Panc1 (cell line): ENCODE results near the gene DCST1. TPM values are rescaled to one million over a fixed set of nuclear protein-coding genes. Genes with fewer than 3 reads are reported as not detected.

Source experiments
- ATAC-seq: fragments of 200-7000 bp; cut with Tn5 transposase; 2 replicates; pipeline ENCODE4 v1.9.1; 2020; ENCODE audit warnings: mild to moderate bottlenecking, moderate library complexity
- BruUV-seq: library from RNA; stranded (reverse); fragments of 400-500 nt; replicated peaks from 2 replicates; lab custom pipeline; 2021; lab: Mats Ljungman, UMichigan
- CTCF ChIA-PET: fragments of 300-600 bp; sonication (Branson Sonifier 250); formaldehyde crosslinking; loops from one replicate; lab custom pipeline; 2022; ENCODE audit warnings: antibody characterized with exemption; lab: Charles Lee
- POLR2A ChIA-PET: fragments of 300-600 bp; sonication (Branson Sonifier 250); formaldehyde crosslinking; loops from one replicate; lab custom pipeline; 2022; ENCODE audit warnings: antibody characterized with exemption; lab: Charles Lee
- DNase-seq: peaks from one replicate; pipeline ENCODE4 v3.0.0-alpha.2; 2010; ENCODE audit warnings: low read depth, low spot score
- H3K27ac ChIP-seq: 2 replicates; pipeline ENCODE4 v1.5.1; 2011; ENCODE audit warnings: mild to moderate bottlenecking, low read length, inconsistent platforms
- H3K27me3 ChIP-seq: fragments of 200-500 bp; sonication (Bioruptor generic); 2 replicates; pipeline ENCODE4 v1.6.0; 2014; ENCODE audit warnings: low read length, inconsistent platforms; ENCODE audit not compliant: control insufficient read depth, insufficient read depth
- H3K36me3 ChIP-seq: fragments of 200-500 bp; sonication (Bioruptor generic); 2 replicates; pipeline ENCODE4 v1.5.1; 2014; ENCODE audit warnings: inconsistent platforms, mild to moderate bottlenecking, low read length, moderate library complexity; ENCODE audit not compliant: control insufficient read depth, insufficient read depth
- H3K4me1 ChIP-seq: 2 replicates; pipeline ENCODE4 v1.5.1; 2011; ENCODE audit warnings: inconsistent platforms, mild to moderate bottlenecking, low read length, moderate library complexity; ENCODE audit not compliant: control insufficient read depth, insufficient read depth
- H3K4me3 ChIP-seq, 2 experiments: 2 replicates each; pipeline ENCODE4 v1.5.1; 2011 to 2012; ENCODE audit warnings: low read depth in 2 of 2, low read length in 2 of 2, mild to moderate bottlenecking in 2 of 2, inconsistent platforms in 1 of 2, moderate library complexity in 1 of 2
- H3K9me3 ChIP-seq: fragments of 200-500 bp; sonication (Bioruptor generic); 2 replicates; pipeline ENCODE4 v1.5.1; 2014; ENCODE audit warnings: low read depth, mild to moderate bottlenecking, inconsistent platforms, low read length, moderate library complexity; ENCODE audit not compliant: control insufficient read depth, insufficient read depth
- POLR2AphosphoS5 ChIP-seq: IDR thresholded peaks from 2 replicates; pipeline ENCODE4 v1.6.1; 2012; ENCODE audit warnings: mild to moderate bottlenecking, low read depth, low read length, moderate library complexity
- SIN3A ChIP-seq: IDR thresholded peaks from 2 replicates; pipeline ENCODE4 v1.6.1; 2012; ENCODE audit warnings: low read depth, mild to moderate bottlenecking, low read length, moderate library complexity, borderline replicate concordance; ENCODE audit not compliant: insufficient read depth
- TCF7L2 ChIP-seq: IDR thresholded peaks from 2 replicates; pipeline ENCODE4 v1.6.1; 2011; ENCODE audit warnings: mild to moderate bottlenecking, low read depth, low read length, inconsistent platforms
- in situ Hi-C: cut with HindIII; loops from 2 replicates; pipeline ENCODE4 v1.10.0; 2016; ENCODE audit warnings: low sequenced_read_pairs, low pct_unique_long_range_greater_than_20kb
- intact Hi-C: fragments of 100-400 bp; cut with micrococcal nuclease; formaldehyde crosslinking; loops from one replicate; pipeline ENCODE4 v1.10.0; 2022; ENCODE audit not compliant: unreplicated experiment
- total RNA-seq: library from RNA; stranded (reverse); gene quantifications from one replicate; pipeline ENCODE4 v1.2.1, GENCODE V29; 2021; ENCODE audit not compliant: unreplicated experiment
- TF ChIP-seq, protein P1 (sequence below): fragments of 450-650 bp; IDR thresholded peaks from 2 replicates; pipeline ENCODE4 v1.5.1; 2017; ENCODE audit warnings: mild to moderate bottlenecking
- TF ChIP-seq, protein P2 (sequence below), 2 experiments: IDR thresholded peaks; 2 replicates each; pipeline ENCODE4 v1.6.1; 2011 to 2012; ENCODE audit warnings: low read depth in 2 of 2, control low read depth in 1 of 2, low read length in 1 of 2, mild to moderate bottlenecking in 1 of 2, moderate library complexity in 1 of 2; ENCODE audit not compliant: insufficient read depth in 1 of 2

The DCST1 gene
- total RNA-seq, 1 experiment from 2014 or later: not detected

DNA sequence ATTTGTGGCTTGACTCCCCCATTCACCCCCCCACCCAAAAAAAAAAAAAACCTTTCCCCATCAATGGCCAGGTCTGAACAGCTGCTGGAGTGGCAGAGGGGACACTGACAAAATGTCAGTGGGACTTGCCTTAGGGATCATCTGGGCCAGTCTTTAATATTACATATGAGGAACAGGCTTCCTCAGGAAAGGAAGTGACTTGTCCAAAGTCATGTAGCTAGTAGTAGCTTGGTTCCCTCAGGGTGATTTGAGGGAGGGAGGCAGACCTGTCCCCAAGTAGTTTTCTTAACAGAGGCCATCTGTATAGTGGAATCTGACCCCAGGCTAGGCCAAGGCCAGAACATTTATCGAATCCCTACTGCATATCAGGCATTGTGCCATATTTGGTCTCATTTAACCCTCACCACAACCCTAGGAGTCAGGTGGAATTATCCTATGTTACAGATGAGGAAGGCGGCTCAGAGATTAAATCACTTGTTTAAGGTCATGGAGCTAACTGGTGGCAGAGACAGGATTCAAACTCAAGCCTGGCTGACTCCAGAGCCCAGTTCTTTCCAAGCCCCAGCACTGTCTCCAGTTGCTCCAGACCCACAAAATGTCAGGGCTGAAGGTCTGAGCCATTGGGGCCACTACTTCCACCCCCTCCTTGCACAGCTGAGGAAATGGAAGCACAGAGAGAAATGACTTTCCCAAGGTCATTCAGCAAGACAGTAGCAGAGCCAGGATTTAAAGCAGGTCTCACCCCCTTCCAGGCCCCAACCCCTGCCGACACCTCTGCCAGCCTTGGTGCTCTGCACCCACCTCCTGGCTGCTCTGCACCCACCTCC lies 20.6 kb upstream of the DCST1 start:
- ChIA-PET POLR2A (interaction anchor here (0.5 kb wide), 1 partner anchor 9 kb away, joined by 4 read pairs; no protein-coding TSS in a partner anchor), CTCF (interaction anchor here (0.6 to 0.7 kb wide), 2 partner anchors 20 to 24 kb away, joined by 3 to 7 read pairs; partner anchors contain the start of gene LENEP)
- Histone ChIP-seq H3K27ac (no peak overlapping the region; the same call in 1 of the 2 replicates), H3K4me3 (no peak overlapping the region), H3K9me3 (no peaks in the 10 kb centered on the region), H3K36me3 (0 out of 2 replicates have a peak, but pooled peaks cover 7% of the 10 kb centered on the region), H3K4me1 (peaks cover 35% of the 10 kb centered on the region), H3K27me3 (no peaks in the 10 kb centered on the region)
- ATAC-seq: no peak
- TF ChIP-seq TCF7L2 (no peak), POLR2AphosphoS5 (no peak), SIN3A (no peak)
- TF ChIP-seq, protein P1, sequence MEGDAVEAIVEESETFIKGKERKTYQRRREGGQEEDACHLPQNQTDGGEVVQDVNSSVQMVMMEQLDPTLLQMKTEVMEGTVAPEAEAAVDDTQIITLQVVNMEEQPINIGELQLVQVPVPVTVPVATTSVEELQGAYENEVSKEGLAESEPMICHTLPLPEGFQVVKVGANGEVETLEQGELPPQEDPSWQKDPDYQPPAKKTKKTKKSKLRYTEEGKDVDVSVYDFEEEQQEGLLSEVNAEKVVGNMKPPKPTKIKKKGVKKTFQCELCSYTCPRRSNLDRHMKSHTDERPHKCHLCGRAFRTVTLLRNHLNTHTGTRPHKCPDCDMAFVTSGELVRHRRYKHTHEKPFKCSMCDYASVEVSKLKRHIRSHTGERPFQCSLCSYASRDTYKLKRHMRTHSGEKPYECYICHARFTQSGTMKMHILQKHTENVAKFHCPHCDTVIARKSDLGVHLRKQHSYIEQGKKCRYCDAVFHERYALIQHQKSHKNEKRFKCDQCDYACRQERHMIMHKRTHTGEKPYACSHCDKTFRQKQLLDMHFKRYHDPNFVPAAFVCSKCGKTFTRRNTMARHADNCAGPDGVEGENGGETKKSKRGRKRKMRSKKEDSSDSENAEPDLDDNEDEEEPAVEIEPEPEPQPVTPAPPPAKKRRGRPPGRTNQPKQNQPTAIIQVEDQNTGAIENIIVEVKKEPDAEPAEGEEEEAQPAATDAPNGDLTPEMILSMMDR: no peak
- TF ChIP-seq, protein P2, sequence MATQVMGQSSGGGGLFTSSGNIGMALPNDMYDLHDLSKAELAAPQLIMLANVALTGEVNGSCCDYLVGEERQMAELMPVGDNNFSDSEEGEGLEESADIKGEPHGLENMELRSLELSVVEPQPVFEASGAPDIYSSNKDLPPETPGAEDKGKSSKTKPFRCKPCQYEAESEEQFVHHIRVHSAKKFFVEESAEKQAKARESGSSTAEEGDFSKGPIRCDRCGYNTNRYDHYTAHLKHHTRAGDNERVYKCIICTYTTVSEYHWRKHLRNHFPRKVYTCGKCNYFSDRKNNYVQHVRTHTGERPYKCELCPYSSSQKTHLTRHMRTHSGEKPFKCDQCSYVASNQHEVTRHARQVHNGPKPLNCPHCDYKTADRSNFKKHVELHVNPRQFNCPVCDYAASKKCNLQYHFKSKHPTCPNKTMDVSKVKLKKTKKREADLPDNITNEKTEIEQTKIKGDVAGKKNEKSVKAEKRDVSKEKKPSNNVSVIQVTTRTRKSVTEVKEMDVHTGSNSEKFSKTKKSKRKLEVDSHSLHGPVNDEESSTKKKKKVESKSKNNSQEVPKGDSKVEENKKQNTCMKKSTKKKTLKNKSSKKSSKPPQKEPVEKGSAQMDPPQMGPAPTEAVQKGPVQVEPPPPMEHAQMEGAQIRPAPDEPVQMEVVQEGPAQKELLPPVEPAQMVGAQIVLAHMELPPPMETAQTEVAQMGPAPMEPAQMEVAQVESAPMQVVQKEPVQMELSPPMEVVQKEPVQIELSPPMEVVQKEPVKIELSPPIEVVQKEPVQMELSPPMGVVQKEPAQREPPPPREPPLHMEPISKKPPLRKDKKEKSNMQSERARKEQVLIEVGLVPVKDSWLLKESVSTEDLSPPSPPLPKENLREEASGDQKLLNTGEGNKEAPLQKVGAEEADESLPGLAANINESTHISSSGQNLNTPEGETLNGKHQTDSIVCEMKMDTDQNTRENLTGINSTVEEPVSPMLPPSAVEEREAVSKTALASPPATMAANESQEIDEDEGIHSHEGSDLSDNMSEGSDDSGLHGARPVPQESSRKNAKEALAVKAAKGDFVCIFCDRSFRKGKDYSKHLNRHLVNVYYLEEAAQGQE (IDR thresholded peaks at IDR 0.05; ENCODE audit: insufficient read depth in 1 of 2, low read depth in 2 of 2, low read length in 1 of 2): no peak
- intact Hi-C loops (no loop called here), in situ Hi-C loops (no loop called here)
- DNase-seq: no peak
- no TSS peak for BruUV-seq

DNA sequence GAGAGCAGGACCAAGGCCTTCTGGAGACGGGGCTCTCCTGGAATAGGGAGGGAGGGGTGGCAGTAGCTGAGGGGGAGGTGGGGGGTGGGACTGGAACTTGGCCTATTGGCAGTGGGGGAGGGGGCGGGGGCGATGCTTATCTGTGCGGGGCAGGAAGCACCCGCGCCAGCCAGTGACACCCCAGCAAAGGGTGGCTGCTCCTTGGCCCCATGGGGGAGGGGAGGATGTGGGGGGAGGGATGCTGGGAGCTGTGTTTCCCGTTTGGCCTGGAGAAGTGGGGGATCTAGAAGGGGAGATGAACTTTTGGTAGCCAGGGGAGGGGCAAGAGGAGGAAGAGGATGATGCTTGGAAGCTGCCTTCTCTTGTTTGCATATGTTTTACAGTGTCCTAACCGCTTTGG lies 20.0 kb upstream of the DCST1 start:
- ChIA-PET POLR2A (no interaction called here), CTCF (no interaction called here)
- in situ Hi-C loops: no loop called here

More for the DNA sequence above, 20.0 kb upstream of the DCST1 start:
- intact Hi-C loops: no loop called here
- H3K4me1 ChIP-seq: peaks cover 34% of the 10 kb centered on the region
- no peaks in the 10 kb centered on the region for H3K27me3 ChIP-seq
- no peak overlapping the region for H3K27ac ChIP-seq
- no peak overlapping the region for H3K4me3 ChIP-seq
- no peak for ATAC-seq
- TF ChIP-seq, protein P1: no peak
- TF ChIP-seq TCF7L2: no peak
- TF ChIP-seq, protein P2 (IDR thresholded peaks at IDR 0.05; ENCODE audit: insufficient read depth in 1 of 2, low read depth in 2 of 2, low read length in 1 of 2): no peak
- no peak for TF ChIP-seq POLR2AphosphoS5
- TF ChIP-seq SIN3A: no peak
- BruUV-seq: no TSS peak
- 0 out of 2 replicates have a peak, but pooled peaks cover 7% of the 10 kb centered on the region for H3K36me3 ChIP-seq
- DNase-seq: no peak
- no peaks in the 10 kb centered on the region for H3K9me3 ChIP-seq
